H9 (cell line): ENCODE measurements around the gene HERC4. TPM values are rescaled to one million over a fixed set of nuclear protein-coding genes. Genes with fewer than 3 reads are reported as not detected.

Source experiments
- DNase-seq: peaks from one replicate; pipeline ENCODE4 v3.0.0-alpha.2; 2017
- H2AFZ ChIP-seq: one replicate; pipeline ENCODE4 v1.6.1; 2013; ENCODE audit warnings: mild to moderate bottlenecking, low read length, control low read depth, moderate library complexity
- H2AK5ac ChIP-seq: 2 replicates; pipeline ENCODE4 v1.6.1; 2013; ENCODE audit warnings: low read length, control low read depth, mixed read lengths; ENCODE audit not compliant: insufficient read length
- H2BK120ac ChIP-seq: one replicate; pipeline ENCODE4 v1.6.1; 2013; ENCODE audit warnings: low read depth, mild to moderate bottlenecking, low read length, control low read depth, inconsistent platforms; ENCODE audit not compliant: poor library complexity, severe bottlenecking
- H2BK12ac ChIP-seq: 2 replicates; pipeline ENCODE4 v1.6.1; 2013; ENCODE audit warnings: low read length, control low read depth, mixed read lengths, low read depth; ENCODE audit not compliant: insufficient read length
- H2BK15ac ChIP-seq: 2 replicates; pipeline ENCODE4 v1.6.1; 2013; ENCODE audit warnings: low read depth, low read length, control low read depth
- H2BK20ac ChIP-seq: one replicate; pipeline ENCODE4 v1.6.1; 2013; ENCODE audit warnings: low read depth, mild to moderate bottlenecking, low read length, control low read depth, inconsistent platforms; ENCODE audit not compliant: poor library complexity, severe bottlenecking
- H2BK5ac ChIP-seq: 2 replicates; pipeline ENCODE4 v1.6.1; 2013; ENCODE audit warnings: low read length, control low read depth, mixed read lengths; ENCODE audit not compliant: insufficient read length
- H3K14ac ChIP-seq: 2 replicates; pipeline ENCODE4 v1.6.1; 2013; ENCODE audit warnings: low read length, control low read depth; ENCODE audit not compliant: insufficient read depth
- H3K18ac ChIP-seq: 2 replicates; pipeline ENCODE4 v1.6.1; 2013; ENCODE audit warnings: low read depth, mild to moderate bottlenecking, mixed read lengths, low read length, control low read depth; ENCODE audit not compliant: insufficient read length
- H3K23ac ChIP-seq: 2 replicates; pipeline ENCODE4 v1.6.1; 2013; ENCODE audit warnings: low read length, control low read depth, mixed read lengths, low read depth; ENCODE audit not compliant: insufficient read length
- H3K23me2 ChIP-seq: 2 replicates; pipeline ENCODE4 v1.6.1; 2013; ENCODE audit warnings: low read depth, mild to moderate bottlenecking, mixed read lengths, low read length, control low read depth; ENCODE audit not compliant: insufficient read length, poor library complexity, severe bottlenecking
- H3K27ac ChIP-seq: 2 replicates; pipeline ENCODE4 v1.5.1; 2013; ENCODE audit warnings: low read length, control low read depth, mixed read lengths, low read depth; ENCODE audit not compliant: insufficient read length
- H3K27me3 ChIP-seq: 2 replicates; pipeline ENCODE4 v1.6.1; 2013; ENCODE audit warnings: low read length, control low read depth, inconsistent platforms; ENCODE audit not compliant: insufficient read depth
- H3K4ac ChIP-seq: 2 replicates; pipeline ENCODE4 v1.6.1; 2013; ENCODE audit warnings: low read depth, mild to moderate bottlenecking, control low read depth, inconsistent platforms, low read length, moderate library complexity
- H3K4me1 ChIP-seq: 2 replicates; pipeline ENCODE4 v1.6.1; 2013; ENCODE audit warnings: low read length, control low read depth, inconsistent platforms; ENCODE audit not compliant: insufficient read depth
- H3K4me2 ChIP-seq: 2 replicates; pipeline ENCODE4 v1.6.1; 2013; ENCODE audit warnings: low read length, control low read depth, mixed read lengths; ENCODE audit not compliant: insufficient read length, insufficient read depth
- H3K56ac ChIP-seq: 2 replicates; pipeline ENCODE4 v1.6.1; 2013; ENCODE audit warnings: low read depth, mild to moderate bottlenecking, mixed read lengths, low read length, control low read depth; ENCODE audit not compliant: insufficient read length
- H3K79me1 ChIP-seq: 2 replicates; pipeline ENCODE4 v1.6.1; 2013; ENCODE audit warnings: low read depth, mild to moderate bottlenecking, moderate library complexity, low read length, control low read depth, inconsistent platforms; ENCODE audit not compliant: insufficient read depth, poor library complexity, severe bottlenecking
- H3K79me2 ChIP-seq: 2 replicates; pipeline ENCODE4 v1.6.1; 2013; ENCODE audit warnings: low read length, control low read depth, inconsistent platforms; ENCODE audit not compliant: insufficient read depth
- H3K9ac ChIP-seq: 2 replicates; pipeline ENCODE4 v1.6.1; 2013; ENCODE audit warnings: low read length, control low read depth, mixed read lengths; ENCODE audit not compliant: insufficient read length; ENCODE audit errors: extremely low read depth
- H3K9me3 ChIP-seq: one replicate; pipeline ENCODE4 v1.6.1; 2013; ENCODE audit warnings: low read depth, low read length, inconsistent platforms; ENCODE audit not compliant: control insufficient read depth
- H3T11ph ChIP-seq: one replicate; pipeline ENCODE4 v1.6.1; 2013; ENCODE audit warnings: mild to moderate bottlenecking, low read length, control low read depth, inconsistent platforms
- H4K20me1 ChIP-seq: one replicate; pipeline ENCODE4 v1.6.1; 2013; ENCODE audit not compliant: control insufficient read depth, insufficient read length, insufficient read depth
- H4K5ac ChIP-seq: 2 replicates; pipeline ENCODE4 v1.6.1; 2013; ENCODE audit warnings: low read depth, mild to moderate bottlenecking, mixed read lengths, low read length, control low read depth; ENCODE audit not compliant: insufficient read length
- H4K8ac ChIP-seq: replicated peaks from 2 replicates; pipeline ENCODE4 v1.6.1; 2013; ENCODE audit warnings: low read length, control low read depth, mixed read lengths, low read depth; ENCODE audit not compliant: insufficient read length
- H4K91ac ChIP-seq: 2 replicates; pipeline ENCODE4 v1.6.1; 2013; ENCODE audit warnings: low read depth, mild to moderate bottlenecking, moderate library complexity, mixed read lengths, low read length, control low read depth; ENCODE audit not compliant: insufficient read length
- H3K27ac Mint-ChIP-seq, 3 experiments: 2 replicates in 2 of 3; 3 replicates in 1 of 3; pipeline ENCODE4 v1.8.0; 2020 to 2021; ENCODE audit warnings: mixed read lengths in 3 of 3, mild to moderate bottlenecking in 1 of 3, moderate library complexity in 1 of 3
- H3K27me3 Mint-ChIP-seq: 2 replicates; pipeline ENCODE4 v1.8.0; 2021; ENCODE audit warnings: low read depth, mild to moderate bottlenecking, moderate library complexity, mixed read lengths
- H3K36me3 Mint-ChIP-seq, 3 experiments: 2 replicates in 2 of 3; 3 replicates in 1 of 3; pipeline ENCODE4 v1.8.0; 2020 to 2021; ENCODE audit warnings: low read depth in 3 of 3, mixed read lengths in 3 of 3; ENCODE audit not compliant: insufficient read depth in 1 of 3
- H3K4me1 Mint-ChIP-seq, 2 experiments: 2 replicates each; pipeline ENCODE4 v1.8.0; 2020; ENCODE audit warnings: mixed read lengths in 2 of 2
- H3K4me3 Mint-ChIP-seq, 2 experiments: 2 replicates in 1 of 2; 3 replicates in 1 of 2; pipeline ENCODE4 v1.8.0; 2020 to 2021; ENCODE audit warnings: mild to moderate bottlenecking in 2 of 2, mixed read lengths in 2 of 2, moderate library complexity in 1 of 2
- H3K9me3 Mint-ChIP-seq, 2 experiments: 2 replicates in 1 of 2; 3 replicates in 1 of 2; pipeline ENCODE4 v1.8.0; 2020; ENCODE audit warnings: mild to moderate bottlenecking in 2 of 2, mixed read lengths in 2 of 2, moderate library complexity in 1 of 2
- WGBS: extraction: QIAGEN DNeasy Blood & Tissue Kit; methylation state at CpG from one replicate; pipeline ENCODE4 v1.1.7; 2013; ENCODE audit warnings: missing lambda C conversion rate, low lambda C conversion rate, mixed read lengths; ENCODE audit not compliant: insufficient read length; ENCODE audit errors: extremely low coverage; 5-methylcytosine and 5-hydroxymethylcytosine counted together
- total RNA-seq: library from RNA; stranded (reverse); gene quantifications from 2 replicates; pipeline ENCODE4 v1.2.1, GENCODE V29; 2021
- TF ChIP-seq, protein P1 (sequence below): fragments of 200-600 bp; sonication (generic); conservative IDR thresholded peaks from 3 replicates; pipeline ENCODE4 v1.8.0; 2021; ENCODE audit warnings: antibody characterized with exemption, mild to moderate bottlenecking

Gene HERC4
- total RNA-seq, 1 experiment from 2014 or later = 24.5 TPM

DNA sequence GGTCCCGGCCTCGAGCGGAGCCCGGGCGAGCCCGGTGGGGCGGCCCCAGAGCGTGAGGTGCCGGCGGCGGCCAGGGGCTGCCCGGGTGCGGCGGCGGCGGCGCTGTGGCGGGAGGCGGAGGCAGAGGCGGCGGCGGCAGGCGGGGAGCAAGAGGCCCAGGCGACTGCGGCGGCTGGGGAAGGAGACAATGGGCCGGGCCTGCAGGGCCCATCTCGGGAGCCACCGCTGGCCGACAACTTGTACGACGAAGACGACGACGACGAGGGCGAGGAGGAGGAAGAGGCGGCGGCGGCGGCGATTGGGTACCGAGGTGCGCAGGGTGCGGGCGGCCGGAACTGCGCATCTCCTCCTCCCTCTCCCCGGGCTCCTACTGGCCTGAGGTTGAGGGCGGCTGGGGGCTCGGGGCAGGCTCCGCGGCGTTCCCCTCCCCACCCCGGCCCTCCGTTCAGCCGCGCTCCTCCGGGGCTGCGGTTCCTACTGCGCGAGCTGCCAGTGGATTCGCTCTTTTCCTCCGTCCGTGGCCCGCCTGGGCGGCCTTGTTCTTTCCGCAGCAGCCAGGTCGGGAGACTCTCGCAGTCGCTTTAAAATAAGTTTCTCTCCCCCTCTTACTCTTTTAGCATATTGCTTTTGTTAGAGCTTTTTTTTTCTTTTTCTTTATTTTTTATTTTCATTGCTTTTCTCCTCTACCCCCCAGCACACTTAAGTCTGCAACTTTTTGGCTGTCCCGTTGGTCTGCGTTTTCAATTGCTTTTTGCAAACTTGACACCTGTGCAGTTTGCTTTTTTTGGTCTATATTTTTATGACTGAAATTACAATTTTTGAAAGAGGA lies 190.0 kb downstream of the HERC4 start:
- H2BK120ac ChIP-seq = no peak overlapping the region
- no peak overlapping the region for H3T11ph ChIP-seq
- WGBS = no CpG with 5 or more reads among the region's 73 CpGs

More for the DNA sequence above, 190.0 kb downstream of the HERC4 start:
- peaks cover 17 to 33% of the 10 kb centered on the region in 2 experiments for H3K4me1 Mint-ChIP-seq
- Histone ChIP-seq H3K23me2 (peaks cover 8% of the 10 kb centered on the region), H3K18ac (peak overlapping the region; percentile 42), H2AFZ (no peak overlapping the region), H3K4me1 (no peaks in the 10 kb centered on the region), H2BK20ac (no peak overlapping the region), H4K20me1 (no peaks in the 10 kb centered on the region), H2BK5ac (no peak overlapping the region), H3K23ac (no peak overlapping the region), H3K9ac (peak overlapping the region; percentile 69), H3K79me2 (peaks cover 16% of the 10 kb centered on the region; the same call in 1 of the 2 replicates), H3K14ac (peak overlapping the region; percentile 74), H2BK12ac (no peak overlapping the region), H3K56ac (no peak overlapping the region), H3K9me3 (no peaks in the 10 kb centered on the region), H2BK15ac (no peak overlapping the region), H3K79me1 (peaks cover 3% of the 10 kb centered on the region), H2AK5ac (no peak overlapping the region), H3K27me3 (no peaks in the 10 kb centered on the region), H4K8ac (no peak overlapping the region), H3K4me2 (peak overlapping the region; percentile 86), H3K4ac (no peak overlapping the region), H3K27ac (no peak overlapping the region), H4K5ac (no peak overlapping the region), H4K91ac (no peak overlapping the region)
- H3K36me3 Mint-ChIP-seq = peaks cover 33 to 46% (median 36%) of the 10 kb centered on the region in 3 experiments
- H3K9me3 Mint-ChIP-seq = peaks cover 0 to 2% of the 10 kb centered on the region in 2 experiments; a peak in 1 of 5 replicates
- H3K27me3 Mint-ChIP-seq = no peaks in the 10 kb centered on the region; the same call in 1 of the 2 replicates
- H3K4me3 Mint-ChIP-seq = peak overlapping the region; percentile 90 to 97
- TF ChIP-seq, protein P1, sequence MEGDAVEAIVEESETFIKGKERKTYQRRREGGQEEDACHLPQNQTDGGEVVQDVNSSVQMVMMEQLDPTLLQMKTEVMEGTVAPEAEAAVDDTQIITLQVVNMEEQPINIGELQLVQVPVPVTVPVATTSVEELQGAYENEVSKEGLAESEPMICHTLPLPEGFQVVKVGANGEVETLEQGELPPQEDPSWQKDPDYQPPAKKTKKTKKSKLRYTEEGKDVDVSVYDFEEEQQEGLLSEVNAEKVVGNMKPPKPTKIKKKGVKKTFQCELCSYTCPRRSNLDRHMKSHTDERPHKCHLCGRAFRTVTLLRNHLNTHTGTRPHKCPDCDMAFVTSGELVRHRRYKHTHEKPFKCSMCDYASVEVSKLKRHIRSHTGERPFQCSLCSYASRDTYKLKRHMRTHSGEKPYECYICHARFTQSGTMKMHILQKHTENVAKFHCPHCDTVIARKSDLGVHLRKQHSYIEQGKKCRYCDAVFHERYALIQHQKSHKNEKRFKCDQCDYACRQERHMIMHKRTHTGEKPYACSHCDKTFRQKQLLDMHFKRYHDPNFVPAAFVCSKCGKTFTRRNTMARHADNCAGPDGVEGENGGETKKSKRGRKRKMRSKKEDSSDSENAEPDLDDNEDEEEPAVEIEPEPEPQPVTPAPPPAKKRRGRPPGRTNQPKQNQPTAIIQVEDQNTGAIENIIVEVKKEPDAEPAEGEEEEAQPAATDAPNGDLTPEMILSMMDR = no peak
- peak; percentile 75 for DNase-seq
- peak overlapping the region; percentile 90 to 98 (median 93) for H3K27ac Mint-ChIP-seq
